ENCODE measurements around the gene EEF1G. TPM values are rescaled to one million over a fixed set of nuclear protein-coding genes. Genes with fewer than 3 reads are reported as not detected.

EEF1G gene
- total and polyA plus RNA-seq, 9 of the 15 experiments (the other 6 are each of a cell fraction or from before 2014, with no cell fraction given), result 985 to 2,349 (median 2,035) TPM

DNA sequence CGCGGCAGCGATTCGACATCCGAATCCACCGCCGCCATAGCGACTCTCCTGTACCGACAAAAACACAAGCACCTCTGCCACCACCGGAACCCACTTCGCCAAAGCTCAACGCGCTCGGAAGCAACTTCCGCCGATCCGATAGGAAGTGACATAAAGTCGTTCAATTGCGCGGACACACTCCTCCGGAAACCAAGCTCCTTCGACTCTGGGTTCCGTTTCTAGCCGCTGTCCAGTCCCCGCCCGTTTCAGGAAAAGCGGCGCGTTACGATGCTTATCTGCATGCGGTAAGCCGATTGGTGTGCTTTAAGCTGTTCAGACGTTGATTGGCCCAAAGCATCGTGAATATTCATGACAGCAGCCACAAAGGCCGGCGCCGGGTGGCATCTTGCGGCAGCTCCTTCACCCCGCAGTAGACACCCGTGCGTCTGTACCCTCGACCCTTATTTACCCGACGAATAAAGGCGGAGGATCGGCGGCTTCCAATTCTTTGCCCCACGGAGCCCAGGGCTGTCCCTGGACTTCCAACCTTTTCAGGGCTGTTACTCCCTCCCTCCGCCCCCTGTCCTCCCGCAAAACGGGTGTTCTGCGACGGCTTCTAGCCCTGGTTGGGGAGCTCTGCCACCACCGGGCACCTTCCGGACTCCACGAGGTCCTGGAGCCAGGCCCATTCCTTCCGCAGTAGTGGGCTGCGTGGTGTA, 17.9 kb upstream of the EEF1G start, which contains the start of gene TUT1 (continued):
- TF ChIP-seq FOS (IDR thresholded peaks at IDR 0.05; ENCODE audit: extremely low read depth, insufficient read length), result peak; percentile 87
- TF ChIP-seq NFRKB (IDR thresholded peaks at IDR 0.05; ENCODE audit: low read depth), result peak; percentile 95
- TF ChIP-seq PHF8 (IDR thresholded peaks at IDR 0.05; ENCODE audit: borderline replicate concordance, low read length), result peak; percentile 64; the same call in 1 of the 2 replicates
- no peak for TF ChIP-seq STAG1 (CRISPR knock-in tag; IDR thresholded peaks at IDR 0.05; ENCODE audit: borderline replicate concordance)
- TF ChIP-seq, protein P1, sequence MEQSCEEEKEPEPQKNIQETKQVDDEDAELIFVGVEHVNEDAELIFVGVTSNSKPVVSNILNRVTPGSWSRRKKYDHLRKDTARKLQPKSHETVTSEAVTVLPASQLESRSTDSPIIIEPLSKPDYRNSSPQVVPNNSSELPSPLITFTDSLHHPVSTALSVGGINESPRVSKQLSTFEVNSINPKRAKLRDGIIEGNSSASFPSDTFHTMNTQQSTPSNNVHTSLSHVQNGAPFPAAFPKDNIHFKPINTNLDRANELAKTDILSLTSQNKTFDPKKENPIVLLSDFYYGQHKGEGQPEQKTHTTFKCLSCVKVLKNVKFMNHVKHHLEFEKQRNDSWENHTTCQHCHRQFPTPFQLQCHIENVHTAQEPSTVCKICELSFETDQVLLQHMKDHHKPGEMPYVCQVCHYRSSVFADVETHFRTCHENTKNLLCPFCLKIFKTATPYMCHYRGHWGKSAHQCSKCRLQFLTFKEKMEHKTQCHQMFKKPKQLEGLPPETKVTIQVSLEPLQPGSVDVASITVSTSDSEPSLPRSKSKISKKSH (CRISPR knock-in tag; IDR thresholded peaks at IDR 0.05), result no peak
- TF ChIP-seq, protein P2, sequence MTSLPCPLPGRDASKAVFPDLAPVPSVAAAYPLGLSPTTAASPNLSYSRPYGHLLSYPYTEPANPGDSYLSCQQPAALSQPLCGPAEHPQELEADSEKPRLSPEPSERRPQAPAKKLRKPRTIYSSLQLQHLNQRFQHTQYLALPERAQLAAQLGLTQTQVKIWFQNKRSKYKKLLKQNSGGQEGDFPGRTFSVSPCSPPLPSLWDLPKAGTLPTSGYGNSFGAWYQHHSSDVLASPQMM (CRISPR knock-in tag; IDR thresholded peaks at IDR 0.05), result no peak
- no peak for TF ChIP-seq ZNF764 (CRISPR knock-in tag; IDR thresholded peaks at IDR 0.05; ENCODE audit: low read depth)
- TF ChIP-seq RBM17 (IDR thresholded peaks at IDR 0.05; ENCODE audit: borderline replicate concordance, low read depth, low read length), result no peak
- TF ChIP-seq CBX1 (IDR thresholded peaks at IDR 0.05; ENCODE audit: low read depth), result peak; percentile 13; the same call in 1 of the 2 replicates
- TF ChIP-seq IRF1 (CRISPR knock-in tag; IDR thresholded peaks at IDR 0.05; ENCODE audit: borderline replicate concordance), result no peak
- no peak for TF ChIP-seq ZNF232 (CRISPR knock-in tag; IDR thresholded peaks at IDR 0.05)
- TF ChIP-seq NEUROD1 (IDR thresholded peaks at IDR 0.05; ENCODE audit: borderline replicate concordance, low read depth, low read length, partially characterized antibody), result peak; percentile 96
- TF ChIP-seq, protein P3, sequence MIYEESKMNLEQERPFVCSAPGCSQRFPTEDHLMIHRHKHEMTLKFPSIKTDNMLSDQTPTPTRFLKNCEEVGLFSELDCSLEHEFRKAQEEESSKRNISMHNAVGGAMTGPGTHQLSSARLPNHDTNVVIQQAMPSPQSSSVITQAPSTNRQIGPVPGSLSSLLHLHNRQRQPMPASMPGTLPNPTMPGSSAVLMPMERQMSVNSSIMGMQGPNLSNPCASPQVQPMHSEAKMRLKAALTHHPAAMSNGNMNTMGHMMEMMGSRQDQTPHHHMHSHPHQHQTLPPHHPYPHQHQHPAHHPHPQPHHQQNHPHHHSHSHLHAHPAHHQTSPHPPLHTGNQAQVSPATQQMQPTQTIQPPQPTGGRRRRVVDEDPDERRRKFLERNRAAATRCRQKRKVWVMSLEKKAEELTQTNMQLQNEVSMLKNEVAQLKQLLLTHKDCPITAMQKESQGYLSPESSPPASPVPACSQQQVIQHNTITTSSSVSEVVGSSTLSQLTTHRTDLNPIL (CRISPR knock-in tag; IDR thresholded peaks at IDR 0.05), result no peak
- TF ChIP-seq FOXJ2 (tag; IDR thresholded peaks at IDR 0.05), result peak; percentile 68; the same call in 1 of the 2 replicates
- no peak for TF ChIP-seq EZH2 (IDR thresholded peaks at IDR 0.05; ENCODE audit: borderline replicate concordance, low read depth, low read length)
- peak in 1 of 2 experiments; percentile 8; a peak in 1 of 4 replicates for TF ChIP-seq MLLT1 (IDR thresholded peaks at IDR 0.05)
- TF ChIP-seq SMAD4 (CRISPR knock-in tag; conservative IDR thresholded peaks at IDR 0.05), result peak; percentile 82
- no peak for TF ChIP-seq KAT8 (IDR thresholded peaks at IDR 0.05; ENCODE audit: low read depth)
- TF ChIP-seq TEAD4 (IDR thresholded peaks at IDR 0.05; ENCODE audit: low read length), result peak; percentile 70
- TF ChIP-seq TEAD4 (CRISPR knock-in tag; IDR thresholded peaks at IDR 0.05; ENCODE audit: borderline replicate concordance), result no peak
- no peak for TF ChIP-seq ZC3H8 (IDR thresholded peaks at IDR 0.05)
- no peak for TF ChIP-seq NFXL1 (CRISPR knock-in tag; IDR thresholded peaks at IDR 0.05)
- TF ChIP-seq ZNF780A (CRISPR knock-in tag; IDR thresholded peaks at IDR 0.05), result no peak

All from K562 (cell line).